Liver (tissue), 3 donors: ENCODE measurements around the gene SHBG.

Experiments
- FOXA2 ChIP-seq: IDR thresholded peaks from 2 replicates; pipeline ENCODE4 v1.6.1; 2016; ENCODE audit warnings: antibody characterized with exemption
- RXRA ChIP-seq, 2 donors: IDR thresholded peaks; 2 replicates each; pipeline ENCODE4 v1.6.1; 2017 to 2018; ENCODE audit warnings: antibody characterized with exemption in 2 of 2, mild to moderate bottlenecking in 1 of 2
- SP1 ChIP-seq: IDR thresholded peaks from 2 replicates; pipeline ENCODE4 v1.6.1; 2018; ENCODE audit warnings: antibody characterized with exemption, mild to moderate bottlenecking
- TAF1 ChIP-seq: conservative IDR thresholded peaks from 2 replicates; pipeline ENCODE4 v1.6.1; 2016; ENCODE audit warnings: antibody characterized with exemption, mild to moderate bottlenecking
- YY1 ChIP-seq: IDR thresholded peaks from 2 replicates; pipeline ENCODE4 v1.6.1; 2016; ENCODE audit warnings: antibody characterized with exemption, mild to moderate bottlenecking
- TF ChIP-seq, protein P1 (sequence below): fragments of 150-350 bp; IDR thresholded peaks from 2 replicates; pipeline ENCODE4 v1.5.1; 2017; ENCODE audit warnings: improper control_type of control experiment, low read depth, low read length; ENCODE audit not compliant: missing input control
- TF ChIP-seq, protein P2 (sequence below): IDR thresholded peaks from 2 replicates; pipeline ENCODE4 v1.6.1; 2016; ENCODE audit warnings: antibody characterized with exemption, mild to moderate bottlenecking
- TF ChIP-seq, protein P3 (sequence below): IDR thresholded peaks from 2 replicates; pipeline ENCODE4 v1.6.1; 2016; ENCODE audit warnings: antibody characterized with exemption
- donor health status: healthy.
- donor health status: healthy.

DNA sequence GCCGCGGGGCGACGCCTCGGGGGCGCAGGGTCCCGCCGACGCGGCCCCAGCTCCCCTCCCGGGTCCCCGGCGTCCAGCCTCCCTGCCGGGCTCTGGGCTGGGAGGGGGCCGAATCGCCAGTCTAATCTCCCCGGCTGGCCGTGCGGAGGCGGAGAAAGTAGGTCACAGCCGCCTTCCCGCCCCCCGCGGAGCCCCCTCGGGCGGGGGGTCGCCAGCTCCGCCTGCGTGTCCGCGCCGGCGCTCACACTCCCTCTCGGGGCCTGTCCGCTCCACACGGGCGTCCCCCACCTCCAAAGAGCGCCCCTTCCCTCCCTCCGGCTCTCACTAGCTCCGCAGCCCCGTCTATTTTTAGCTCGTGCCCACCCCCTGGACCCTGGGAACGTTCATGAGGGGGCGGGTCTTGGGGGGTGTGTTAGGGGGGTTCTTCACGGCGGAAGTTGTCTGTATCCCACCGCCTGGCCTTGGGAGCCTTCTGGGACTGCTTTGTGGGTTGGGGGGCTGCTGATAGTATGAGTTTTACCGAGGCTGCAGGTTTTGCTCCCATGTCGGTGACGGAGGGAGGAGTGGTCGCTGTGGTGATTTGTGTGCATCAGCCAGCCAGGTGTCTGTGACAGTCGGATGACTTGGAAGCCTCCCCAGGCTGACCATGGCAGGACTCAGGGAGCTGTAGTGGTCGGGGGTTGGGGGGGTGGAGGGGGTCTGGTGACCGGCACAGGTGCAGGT lies 21.9 kb downstream of the SHBG start:
- TF ChIP-seq, protein P1, sequence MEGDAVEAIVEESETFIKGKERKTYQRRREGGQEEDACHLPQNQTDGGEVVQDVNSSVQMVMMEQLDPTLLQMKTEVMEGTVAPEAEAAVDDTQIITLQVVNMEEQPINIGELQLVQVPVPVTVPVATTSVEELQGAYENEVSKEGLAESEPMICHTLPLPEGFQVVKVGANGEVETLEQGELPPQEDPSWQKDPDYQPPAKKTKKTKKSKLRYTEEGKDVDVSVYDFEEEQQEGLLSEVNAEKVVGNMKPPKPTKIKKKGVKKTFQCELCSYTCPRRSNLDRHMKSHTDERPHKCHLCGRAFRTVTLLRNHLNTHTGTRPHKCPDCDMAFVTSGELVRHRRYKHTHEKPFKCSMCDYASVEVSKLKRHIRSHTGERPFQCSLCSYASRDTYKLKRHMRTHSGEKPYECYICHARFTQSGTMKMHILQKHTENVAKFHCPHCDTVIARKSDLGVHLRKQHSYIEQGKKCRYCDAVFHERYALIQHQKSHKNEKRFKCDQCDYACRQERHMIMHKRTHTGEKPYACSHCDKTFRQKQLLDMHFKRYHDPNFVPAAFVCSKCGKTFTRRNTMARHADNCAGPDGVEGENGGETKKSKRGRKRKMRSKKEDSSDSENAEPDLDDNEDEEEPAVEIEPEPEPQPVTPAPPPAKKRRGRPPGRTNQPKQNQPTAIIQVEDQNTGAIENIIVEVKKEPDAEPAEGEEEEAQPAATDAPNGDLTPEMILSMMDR: no peak
- TF ChIP-seq YY1 (no peak), RXRA (IDR thresholded peaks at IDR 0.05) (no peak), TAF1 (no peak), SP1 (no peak), FOXA2 (no peak)
- TF ChIP-seq, protein P2, sequence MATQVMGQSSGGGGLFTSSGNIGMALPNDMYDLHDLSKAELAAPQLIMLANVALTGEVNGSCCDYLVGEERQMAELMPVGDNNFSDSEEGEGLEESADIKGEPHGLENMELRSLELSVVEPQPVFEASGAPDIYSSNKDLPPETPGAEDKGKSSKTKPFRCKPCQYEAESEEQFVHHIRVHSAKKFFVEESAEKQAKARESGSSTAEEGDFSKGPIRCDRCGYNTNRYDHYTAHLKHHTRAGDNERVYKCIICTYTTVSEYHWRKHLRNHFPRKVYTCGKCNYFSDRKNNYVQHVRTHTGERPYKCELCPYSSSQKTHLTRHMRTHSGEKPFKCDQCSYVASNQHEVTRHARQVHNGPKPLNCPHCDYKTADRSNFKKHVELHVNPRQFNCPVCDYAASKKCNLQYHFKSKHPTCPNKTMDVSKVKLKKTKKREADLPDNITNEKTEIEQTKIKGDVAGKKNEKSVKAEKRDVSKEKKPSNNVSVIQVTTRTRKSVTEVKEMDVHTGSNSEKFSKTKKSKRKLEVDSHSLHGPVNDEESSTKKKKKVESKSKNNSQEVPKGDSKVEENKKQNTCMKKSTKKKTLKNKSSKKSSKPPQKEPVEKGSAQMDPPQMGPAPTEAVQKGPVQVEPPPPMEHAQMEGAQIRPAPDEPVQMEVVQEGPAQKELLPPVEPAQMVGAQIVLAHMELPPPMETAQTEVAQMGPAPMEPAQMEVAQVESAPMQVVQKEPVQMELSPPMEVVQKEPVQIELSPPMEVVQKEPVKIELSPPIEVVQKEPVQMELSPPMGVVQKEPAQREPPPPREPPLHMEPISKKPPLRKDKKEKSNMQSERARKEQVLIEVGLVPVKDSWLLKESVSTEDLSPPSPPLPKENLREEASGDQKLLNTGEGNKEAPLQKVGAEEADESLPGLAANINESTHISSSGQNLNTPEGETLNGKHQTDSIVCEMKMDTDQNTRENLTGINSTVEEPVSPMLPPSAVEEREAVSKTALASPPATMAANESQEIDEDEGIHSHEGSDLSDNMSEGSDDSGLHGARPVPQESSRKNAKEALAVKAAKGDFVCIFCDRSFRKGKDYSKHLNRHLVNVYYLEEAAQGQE: no peak
- TF ChIP-seq, protein P3, sequence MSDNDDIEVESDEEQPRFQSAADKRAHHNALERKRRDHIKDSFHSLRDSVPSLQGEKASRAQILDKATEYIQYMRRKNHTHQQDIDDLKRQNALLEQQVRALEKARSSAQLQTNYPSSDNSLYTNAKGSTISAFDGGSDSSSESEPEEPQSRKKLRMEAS: no peak
